Measurements from ENCODE around the gene CSRP1.

The CSRP1 gene

DNA sequence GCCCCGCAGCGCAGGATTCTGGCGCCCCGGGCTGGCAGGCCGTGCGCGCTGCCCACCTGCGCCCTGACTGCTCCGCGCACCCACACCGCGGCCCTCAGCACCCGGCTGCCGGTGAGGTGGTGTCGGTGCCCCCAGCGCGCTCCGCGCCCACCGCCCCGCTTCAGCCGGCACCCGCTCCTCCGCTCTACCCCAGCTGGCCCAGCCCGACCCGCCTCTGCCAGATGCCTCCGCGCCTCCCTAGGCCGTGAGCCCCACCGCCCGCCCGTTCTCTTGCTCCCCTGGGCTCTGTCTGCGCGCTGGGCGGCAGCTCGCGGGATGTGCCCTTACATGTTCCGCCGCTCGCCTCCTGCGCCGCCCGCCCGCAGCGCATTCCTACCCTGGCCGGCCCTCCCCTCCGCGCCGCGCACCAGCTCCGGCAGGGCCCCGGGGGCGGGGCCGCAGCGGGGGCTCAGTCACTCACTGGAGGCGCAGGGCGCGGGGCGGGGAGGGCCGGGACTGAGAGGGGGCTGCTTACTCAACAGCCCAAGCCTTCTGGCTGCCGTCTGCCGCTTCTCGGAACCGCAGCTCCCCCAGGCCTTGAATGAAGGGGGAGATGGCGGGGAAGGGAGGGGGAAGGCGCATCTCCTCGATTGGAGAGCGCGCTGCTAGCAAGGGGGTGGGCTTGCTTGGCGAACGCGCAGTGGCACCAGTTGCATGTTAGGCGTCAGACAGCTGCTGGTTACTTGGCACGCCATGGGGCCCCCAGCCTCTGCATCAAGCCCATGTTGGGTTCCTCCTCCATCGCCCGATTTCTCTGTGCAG is 37.9 kb downstream of the CSRP1 start, which contains the start of gene PHLDA3:
PHLDA3 (minus strand) TSS at position 345 of the 801 bp plus-strand sequence. CDS start 402 bp downstream, outside the sequence.
- DNase-seq (ENCODE audit: low spot score): peak; percentile 95
- H3K27ac ChIP-seq: peak within 1 kb of the TSS; percentile 97
- peak within 1 kb of the TSS; percentile 92 for H3K4me3 ChIP-seq
- TF ChIP-seq, protein P1, sequence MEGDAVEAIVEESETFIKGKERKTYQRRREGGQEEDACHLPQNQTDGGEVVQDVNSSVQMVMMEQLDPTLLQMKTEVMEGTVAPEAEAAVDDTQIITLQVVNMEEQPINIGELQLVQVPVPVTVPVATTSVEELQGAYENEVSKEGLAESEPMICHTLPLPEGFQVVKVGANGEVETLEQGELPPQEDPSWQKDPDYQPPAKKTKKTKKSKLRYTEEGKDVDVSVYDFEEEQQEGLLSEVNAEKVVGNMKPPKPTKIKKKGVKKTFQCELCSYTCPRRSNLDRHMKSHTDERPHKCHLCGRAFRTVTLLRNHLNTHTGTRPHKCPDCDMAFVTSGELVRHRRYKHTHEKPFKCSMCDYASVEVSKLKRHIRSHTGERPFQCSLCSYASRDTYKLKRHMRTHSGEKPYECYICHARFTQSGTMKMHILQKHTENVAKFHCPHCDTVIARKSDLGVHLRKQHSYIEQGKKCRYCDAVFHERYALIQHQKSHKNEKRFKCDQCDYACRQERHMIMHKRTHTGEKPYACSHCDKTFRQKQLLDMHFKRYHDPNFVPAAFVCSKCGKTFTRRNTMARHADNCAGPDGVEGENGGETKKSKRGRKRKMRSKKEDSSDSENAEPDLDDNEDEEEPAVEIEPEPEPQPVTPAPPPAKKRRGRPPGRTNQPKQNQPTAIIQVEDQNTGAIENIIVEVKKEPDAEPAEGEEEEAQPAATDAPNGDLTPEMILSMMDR (IDR thresholded peaks at IDR 0.05): no peak

DNA sequence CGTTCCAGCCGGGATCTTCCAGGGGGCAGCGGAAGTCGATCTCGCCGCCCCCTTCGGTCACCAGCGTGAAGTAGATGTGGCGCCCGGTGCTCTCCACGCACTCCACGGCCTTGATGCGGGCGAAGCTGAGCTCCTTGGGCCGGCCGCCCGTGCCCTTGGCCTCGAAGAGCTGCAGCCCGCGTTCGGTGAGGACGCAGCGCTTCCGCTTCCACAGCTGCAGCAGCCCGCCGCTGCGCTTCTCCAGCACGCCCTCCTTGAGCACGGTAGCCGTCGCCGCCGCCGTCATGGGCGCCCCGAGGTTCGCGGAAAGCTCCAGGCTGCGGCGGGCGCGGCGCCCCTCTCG is 38.5 kb downstream of the CSRP1 start:
- H3K4me3 ChIP-seq: peak overlapping the region; percentile 92
- peak overlapping the region; percentile 97 for H3K27ac ChIP-seq
- TF ChIP-seq, protein P1 (IDR thresholded peaks at IDR 0.05): no peak
- DNase-seq (ENCODE audit: low spot score): no peak

DNA sequence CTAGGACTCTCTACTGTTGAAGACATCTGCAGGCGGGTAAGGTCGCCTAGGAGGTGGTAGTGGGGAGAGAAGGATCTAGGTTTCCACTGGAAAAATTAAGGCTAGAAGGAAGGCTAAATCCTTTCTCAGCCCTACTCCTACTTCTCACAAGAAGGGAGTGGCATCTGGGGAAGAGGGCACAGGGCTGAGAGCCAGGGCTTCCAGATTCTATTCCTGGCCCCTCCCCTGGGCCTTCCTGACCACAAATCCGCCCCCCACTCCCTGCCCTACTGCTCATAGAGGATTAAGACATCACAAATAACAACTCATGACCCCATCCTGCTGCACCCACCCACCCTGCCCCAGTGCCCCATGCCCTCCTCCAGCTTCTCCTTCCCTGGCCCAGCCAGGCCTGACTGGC is 40.4 kb downstream of the CSRP1 start:
- TF ChIP-seq, protein P1 (IDR thresholded peaks at IDR 0.05): no peak
- Histone ChIP-seq H3K4me3 (peak overlapping the region; percentile 92), H3K27ac (peak overlapping the region; percentile 97)
- DNase-seq (ENCODE audit: low spot score): no peak

DNA sequence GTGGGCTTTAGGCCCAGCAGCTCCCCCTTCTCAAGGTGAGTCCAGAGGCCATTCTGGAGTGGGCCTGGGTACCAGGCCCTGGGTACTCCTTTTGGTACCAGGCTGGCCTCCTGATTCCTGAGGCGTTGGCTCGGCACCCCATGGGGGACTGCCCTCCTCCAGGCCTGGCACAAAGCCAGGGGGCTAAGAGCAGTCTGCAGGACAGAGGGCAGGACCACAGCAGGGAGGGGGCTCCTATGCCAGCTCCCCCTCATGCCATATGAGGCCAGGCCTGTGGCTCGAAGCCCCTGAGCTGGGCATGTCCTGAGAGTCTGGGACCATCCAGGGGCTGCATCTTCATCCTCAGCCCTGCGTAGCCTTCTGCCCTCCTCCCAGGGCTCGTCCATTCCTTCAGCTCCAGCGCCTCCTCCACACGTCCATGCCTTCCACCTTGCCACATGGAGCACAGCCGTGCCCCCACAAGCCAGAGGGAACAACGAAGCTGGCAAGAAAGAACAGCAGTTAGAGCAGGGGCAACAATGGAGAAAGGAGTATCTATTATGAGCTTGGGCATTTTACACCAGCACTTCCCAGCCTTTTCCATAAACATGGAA is 41.1 kb downstream of the CSRP1 start:
- TF ChIP-seq, protein P1 (IDR thresholded peaks at IDR 0.05): no peak
- DNase-seq (ENCODE audit: low spot score): no peak
- H3K27ac ChIP-seq: peak overlapping the region; percentile 97
- H3K4me3 ChIP-seq: peak overlapping the region; percentile 92

DNA sequence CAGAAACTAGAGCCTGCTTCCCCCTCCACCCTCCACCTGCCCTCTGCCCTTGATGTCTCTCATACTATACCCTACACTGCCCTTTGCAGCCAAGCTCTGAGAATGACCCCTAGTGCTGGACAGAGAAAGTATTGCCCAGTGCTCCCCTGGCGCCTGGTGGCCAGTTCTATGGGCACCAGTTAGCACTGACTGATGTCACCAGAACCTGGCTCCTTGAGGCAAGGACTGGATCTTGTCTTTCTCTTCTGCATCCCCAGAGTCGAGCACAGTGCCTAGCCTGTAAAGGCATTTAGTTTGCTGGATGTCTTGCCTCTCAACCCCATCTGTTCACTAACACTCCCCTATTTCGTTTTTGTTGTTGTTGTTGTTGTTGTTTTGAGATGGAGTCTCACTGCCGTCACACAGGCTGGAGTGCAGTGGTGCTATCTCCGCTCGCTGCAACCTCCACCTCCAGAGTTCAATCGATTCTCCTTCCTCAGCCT is 43.8 kb downstream of the CSRP1 start:
- Histone ChIP-seq H3K27ac (peak overlapping the region; percentile 93 to 97), H3K4me3 (no peak overlapping the region)
- DNase-seq (ENCODE audit: low spot score): peak; percentile 71
- TF ChIP-seq, protein P1 (IDR thresholded peaks at IDR 0.05): peak; percentile 14

DNA sequence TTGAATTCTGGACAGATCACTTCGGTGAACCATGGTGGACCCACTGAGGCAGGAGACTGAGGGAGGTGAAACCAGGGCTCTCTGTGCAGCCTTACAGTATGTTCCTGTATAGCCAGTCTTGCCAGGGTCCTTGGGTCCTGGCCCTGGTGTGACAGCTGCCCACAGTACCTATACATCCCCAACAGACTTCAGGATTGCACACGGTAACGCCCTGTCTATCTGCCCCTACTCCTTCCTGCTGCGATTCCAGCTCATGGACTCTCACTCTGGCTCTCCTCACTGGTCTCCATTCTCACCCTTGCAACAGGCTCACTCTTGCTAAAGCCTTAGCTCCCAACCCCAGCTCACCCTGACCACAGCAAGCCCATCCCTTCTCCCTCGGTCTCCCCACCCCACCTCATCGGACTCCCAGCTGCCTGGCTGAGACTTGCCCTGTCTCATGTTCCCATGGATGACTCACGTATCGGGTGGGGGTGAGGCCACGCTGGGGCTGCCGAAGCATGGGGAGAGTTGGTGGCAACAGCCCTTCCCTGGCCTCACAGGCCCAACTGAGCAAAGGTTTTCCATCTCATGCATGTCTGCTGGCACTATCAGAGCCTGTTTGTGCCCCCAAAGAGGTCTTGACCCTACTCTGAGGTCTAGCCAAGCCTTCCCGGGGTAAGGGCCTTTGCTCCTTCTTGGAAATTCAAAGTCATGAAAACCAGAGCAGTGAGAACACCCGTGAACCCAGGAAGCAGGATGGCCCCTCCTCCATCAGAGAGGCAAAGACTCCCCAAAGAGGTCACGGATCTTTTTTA is 45.1 kb downstream of the CSRP1 start:
- peak; percentile 95 for DNase-seq (ENCODE audit: low spot score)
- Histone ChIP-seq H3K27ac (peak overlapping the region; percentile 93 to 97), H3K4me3 (peak overlapping the region; percentile 47)
- TF ChIP-seq, protein P1 (IDR thresholded peaks at IDR 0.05): no peak

Measured in coronary artery (tissue), 2 donors.